ENCODE measurements around the gene BMPER. TPM values are rescaled to one million over a fixed set of nuclear protein-coding genes. Genes with fewer than 3 reads are reported as not detected.

The BMPER gene
- total and polyA plus RNA-seq, 8 donors: 0.14 to 1.6 (median 0.46) TPM

DNA sequence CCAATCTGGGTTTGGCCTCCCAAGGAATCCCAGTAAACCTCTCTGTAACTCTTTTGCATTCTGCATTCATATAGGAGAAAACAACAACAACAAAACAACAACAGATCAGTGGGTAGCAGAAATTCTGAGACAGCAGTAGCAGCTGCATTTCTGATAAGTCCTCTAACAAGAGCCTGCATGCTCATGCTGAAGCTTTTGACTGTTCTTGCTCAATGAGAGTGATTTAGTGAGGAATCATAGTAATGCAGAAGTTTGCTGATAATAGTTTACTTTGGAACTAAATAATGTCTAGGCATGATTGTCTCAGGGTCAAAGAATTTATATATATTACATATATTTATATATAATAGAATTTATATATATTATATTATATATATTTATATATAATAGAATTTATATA, 35.2 kb downstream of the BMPER start:
- TF ChIP-seq, protein P1, sequence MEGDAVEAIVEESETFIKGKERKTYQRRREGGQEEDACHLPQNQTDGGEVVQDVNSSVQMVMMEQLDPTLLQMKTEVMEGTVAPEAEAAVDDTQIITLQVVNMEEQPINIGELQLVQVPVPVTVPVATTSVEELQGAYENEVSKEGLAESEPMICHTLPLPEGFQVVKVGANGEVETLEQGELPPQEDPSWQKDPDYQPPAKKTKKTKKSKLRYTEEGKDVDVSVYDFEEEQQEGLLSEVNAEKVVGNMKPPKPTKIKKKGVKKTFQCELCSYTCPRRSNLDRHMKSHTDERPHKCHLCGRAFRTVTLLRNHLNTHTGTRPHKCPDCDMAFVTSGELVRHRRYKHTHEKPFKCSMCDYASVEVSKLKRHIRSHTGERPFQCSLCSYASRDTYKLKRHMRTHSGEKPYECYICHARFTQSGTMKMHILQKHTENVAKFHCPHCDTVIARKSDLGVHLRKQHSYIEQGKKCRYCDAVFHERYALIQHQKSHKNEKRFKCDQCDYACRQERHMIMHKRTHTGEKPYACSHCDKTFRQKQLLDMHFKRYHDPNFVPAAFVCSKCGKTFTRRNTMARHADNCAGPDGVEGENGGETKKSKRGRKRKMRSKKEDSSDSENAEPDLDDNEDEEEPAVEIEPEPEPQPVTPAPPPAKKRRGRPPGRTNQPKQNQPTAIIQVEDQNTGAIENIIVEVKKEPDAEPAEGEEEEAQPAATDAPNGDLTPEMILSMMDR (IDR thresholded peaks at IDR 0.05): no peak
- intact Hi-C loops (cut with DNase I): no loop called here

DNA sequence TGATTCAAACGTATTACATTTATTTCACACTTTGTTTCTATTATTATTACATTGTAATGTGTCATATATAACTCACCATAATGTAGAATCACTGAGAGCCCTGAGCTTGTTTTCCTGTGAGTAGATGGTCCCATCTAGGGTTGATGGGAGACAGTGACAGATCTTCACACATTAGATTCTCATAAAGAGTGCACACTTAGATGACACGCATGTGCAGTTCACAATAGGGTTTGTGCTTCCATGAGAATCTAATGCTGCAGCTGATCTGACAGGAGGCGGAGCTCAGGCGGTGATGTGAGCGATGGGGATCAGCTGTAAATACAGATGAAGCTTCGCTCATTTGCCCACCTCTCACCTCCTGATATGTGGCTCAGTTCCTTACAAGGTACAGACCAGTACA, 36.1 kb downstream of the BMPER start:
- ATAC-seq: no peak
- 80 to 84% methylated on average over 6 of the region's 6 CpGs for whole genome bisulfite sequencing, 2 donors

More for the DNA sequence above, 35.2 kb downstream of the BMPER start:
- Histone ChIP-seq H3K9me3 (no peaks in the 10 kb centered on the region), H3K36me3 (no peaks in the 10 kb centered on the region), H3K4me3 (no peak overlapping the region), H3K27me3 (no peaks in the 10 kb centered on the region), H3K27ac (no peak overlapping the region), H3K4me1 (no peaks in the 10 kb centered on the region)
- no peak for FAIRE-seq
- no peak for DNase-seq
- no peak for ATAC-seq

DNA sequence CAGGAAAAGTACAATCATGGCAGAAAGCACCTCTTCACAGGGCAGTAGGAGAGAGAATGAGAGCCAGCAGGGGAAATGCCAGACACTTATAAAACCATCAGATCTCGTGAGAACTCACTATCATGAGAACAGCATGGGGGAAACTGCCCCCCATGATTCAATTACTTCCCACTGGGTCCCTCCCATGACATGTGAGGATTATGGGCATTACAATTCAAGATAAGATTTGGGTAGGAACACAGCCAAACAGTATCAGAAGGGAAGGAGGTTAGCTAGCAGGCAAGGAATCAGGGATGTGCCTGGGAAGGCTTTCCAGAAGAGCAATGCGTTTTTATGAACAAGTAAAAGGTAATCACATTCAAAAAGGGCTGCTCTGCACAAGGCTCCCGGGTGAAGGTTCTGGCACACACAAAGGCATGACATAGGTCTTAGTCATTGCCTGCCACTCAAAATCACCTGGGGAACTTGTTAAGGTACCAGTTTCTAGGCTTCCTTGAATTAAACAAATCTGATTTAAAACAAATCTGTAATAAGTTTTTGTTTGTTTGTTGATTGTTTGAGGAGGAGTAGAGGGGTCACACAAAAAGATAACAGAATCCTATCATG, 40.9 kb downstream of the BMPER start:
- Histone ChIP-seq H3K9me3 (no peaks in the 10 kb centered on the region), H3K4me1 (no peaks in the 10 kb centered on the region), H3K27ac (no peak overlapping the region), H3K4me3 (no peak overlapping the region), H3K36me3 (no peaks in the 10 kb centered on the region), H3K27me3 (no peaks in the 10 kb centered on the region)
- intact Hi-C loops (cut with DNase I): no loop called here
- ATAC-seq: no peak
- TF ChIP-seq, protein P1 (IDR thresholded peaks at IDR 0.05): no peak
- FAIRE-seq: no peak
- 56 to 63% methylated on average over 3 of the region's 3 CpGs for WGBS, 2 donors
- DNase-seq: no peak

More for the DNA sequence above, 36.1 kb downstream of the BMPER start:
- intact Hi-C loops (cut with DNase I): no loop called here
- FAIRE-seq (no peak), DNase-seq (no peak)
- H3K27ac ChIP-seq: no peak overlapping the region
- H3K27me3 ChIP-seq: no peaks in the 10 kb centered on the region
- no peak overlapping the region for H3K4me3 ChIP-seq
- H3K9me3 ChIP-seq: no peaks in the 10 kb centered on the region
- TF ChIP-seq, protein P1 (IDR thresholded peaks at IDR 0.05): no peak
- H3K36me3 ChIP-seq: no peaks in the 10 kb centered on the region
- H3K4me1 ChIP-seq: no peaks in the 10 kb centered on the region

DNA sequence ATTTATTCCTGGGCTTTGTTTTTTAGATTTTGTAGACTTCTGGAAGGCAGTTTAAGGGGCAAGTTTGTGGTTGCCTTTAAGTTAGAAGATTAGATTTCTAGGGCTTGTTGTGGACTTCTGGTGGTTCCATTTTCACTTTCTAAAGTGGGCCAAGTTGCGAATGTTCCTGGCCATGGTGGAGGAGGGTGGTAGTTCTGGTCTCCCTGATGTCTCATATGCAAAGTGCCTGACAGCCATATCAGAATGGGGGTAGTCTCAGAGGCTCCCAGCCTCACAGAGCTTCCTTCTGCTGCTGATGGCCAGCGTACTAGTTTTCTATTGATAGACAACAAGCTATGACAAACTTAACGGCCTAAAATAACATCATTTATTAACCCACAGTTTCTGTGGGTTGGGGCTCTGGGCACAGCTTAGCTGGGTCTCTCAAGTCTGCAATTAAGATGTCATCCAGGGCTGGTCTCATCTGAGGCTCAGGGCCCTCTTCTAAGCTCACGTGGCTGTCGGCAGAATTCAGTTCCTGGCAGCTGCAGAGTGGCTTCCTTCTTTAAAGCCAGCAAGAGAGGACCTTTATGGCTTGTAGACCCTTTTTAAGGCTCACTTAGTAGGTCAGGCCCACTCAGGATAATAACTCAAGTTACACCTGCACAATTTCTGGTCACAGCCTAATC, 44.8 kb downstream of the BMPER start:
- TF ChIP-seq, protein P1 (IDR thresholded peaks at IDR 0.05): no peak
- FAIRE-seq: no peak
- H3K4me1 ChIP-seq: no peaks in the 10 kb centered on the region
- intact Hi-C loops (cut with DNase I): no loop called here
- DNase-seq: no peak
- no peaks in the 10 kb centered on the region for H3K36me3 ChIP-seq
- no peak for ATAC-seq
- H3K27ac ChIP-seq: no peak overlapping the region
- 72 to 92% methylated on average over 5 of the region's 5 CpGs for WGBS, 2 donors
- no peaks in the 10 kb centered on the region for H3K27me3 ChIP-seq
- no peaks in the 10 kb centered on the region for H3K9me3 ChIP-seq
- H3K4me3 ChIP-seq: no peak overlapping the region

DNA sequence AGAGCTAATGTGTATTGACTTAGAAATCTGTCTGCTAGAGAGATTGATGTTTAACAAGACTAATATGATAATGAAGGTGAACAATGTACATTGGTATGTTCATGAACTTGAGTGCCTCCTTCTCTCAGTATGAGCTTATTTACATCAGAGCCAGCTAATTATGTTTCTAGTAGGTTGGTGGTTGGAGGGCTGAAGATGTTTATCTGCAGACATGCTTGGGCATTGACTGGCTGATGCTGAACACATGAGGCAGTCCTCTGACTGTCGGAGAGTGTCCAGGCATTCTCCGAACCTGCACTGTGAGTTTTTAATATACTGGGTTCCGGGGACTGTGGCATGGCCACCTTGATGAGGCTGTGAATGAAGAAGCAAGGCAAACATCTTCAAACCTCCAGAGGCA, 47.5 kb downstream of the BMPER start:
- DNase-seq (no peak), FAIRE-seq (no peak), ATAC-seq (no peak)
- H3K27me3 ChIP-seq: no peaks in the 10 kb centered on the region
- H3K27ac ChIP-seq: no peak overlapping the region
- 81 to 85% methylated on average over 3 of the region's 3 CpGs for WGBS, 2 donors
- no peak overlapping the region for H3K4me3 ChIP-seq
- H3K4me1 ChIP-seq: no peaks in the 10 kb centered on the region
- H3K36me3 ChIP-seq: no peaks in the 10 kb centered on the region
- intact Hi-C loops (cut with DNase I): no loop called here
- no peaks in the 10 kb centered on the region for H3K9me3 ChIP-seq
- TF ChIP-seq, protein P1 (IDR thresholded peaks at IDR 0.05): no peak
